Upper lobe of left lung (tissue), 4 donors: ENCODE data around the gene HNRNPA3.

Experiments
- CTCF ChIP-seq, 6 experiments: fragments of 450-650 bp in 4 of 6; fragments of 200-600 bp in 2 of 6; sonication (generic) in 2 of 6; IDR thresholded peaks; one replicate each; pipeline ENCODE4 v1.5.1; 2016 to 2019; ENCODE audit warnings: antibody characterized with exemption in 6 of 6
- EP300 ChIP-seq, 4 donors: sonication (generic); formaldehyde crosslinking; IDR thresholded peaks; one replicate each; pipeline ENCODE4 v1.5.1; 2017; ENCODE audit warnings: antibody characterized with exemption in 4 of 4, control low read depth in 2 of 4
- POLR2AphosphoS5 ChIP-seq, 2 donors: sonication (generic); formaldehyde crosslinking; IDR thresholded peaks; one replicate each; pipeline ENCODE4 v1.5.1; 2017; ENCODE audit warnings: antibody characterized with exemption in 2 of 2

- TF ChIP-seq CTCF (IDR thresholded peaks at IDR 0.05), result no peak
- no peak for TF ChIP-seq EP300 (IDR thresholded peaks at IDR 0.05)
- no peak for TF ChIP-seq POLR2AphosphoS5 (IDR thresholded peaks at IDR 0.05)
These were observed 48.5 kb upstream of the HNRNPA3 start for GRCh38 chr2:177164131-177164530.
